ENCODE data around the gene PACS1.

- no peak for TF ChIP-seq CTCF (conservative IDR thresholded peaks at IDR 0.05)
- TF ChIP-seq EZH2 (IDR thresholded peaks at IDR 0.05; ENCODE audit: low read depth) = no peak
Observed at GRCh38 chr11:66020618-66021357, 49.3 kb upstream of the PACS1 start.
